T47D (cell line): ENCODE measurements around the gene ORC5.

Source experiments
- DNase-seq, 2 experiments: peaks; one replicate each; pipeline versions ENCODE4 v3.0.0 to v3.0.0-alpha.2; 2011 to 2012; ENCODE audit warnings: low read depth in 1 of 2, low spot score in 1 of 2
- JUND ChIP-seq: IDR thresholded peaks from 2 replicates; pipeline ENCODE4 v1.6.1; 2012; ENCODE audit warnings: low read depth
- in situ Hi-C: cut with HindIII; loops from 2 replicates; pipeline ENCODE4 v1.10.0; 2016; ENCODE audit warnings: low sequenced_read_pairs, low pct_unique_long_range_greater_than_20kb

Gene ORC5

DNA sequence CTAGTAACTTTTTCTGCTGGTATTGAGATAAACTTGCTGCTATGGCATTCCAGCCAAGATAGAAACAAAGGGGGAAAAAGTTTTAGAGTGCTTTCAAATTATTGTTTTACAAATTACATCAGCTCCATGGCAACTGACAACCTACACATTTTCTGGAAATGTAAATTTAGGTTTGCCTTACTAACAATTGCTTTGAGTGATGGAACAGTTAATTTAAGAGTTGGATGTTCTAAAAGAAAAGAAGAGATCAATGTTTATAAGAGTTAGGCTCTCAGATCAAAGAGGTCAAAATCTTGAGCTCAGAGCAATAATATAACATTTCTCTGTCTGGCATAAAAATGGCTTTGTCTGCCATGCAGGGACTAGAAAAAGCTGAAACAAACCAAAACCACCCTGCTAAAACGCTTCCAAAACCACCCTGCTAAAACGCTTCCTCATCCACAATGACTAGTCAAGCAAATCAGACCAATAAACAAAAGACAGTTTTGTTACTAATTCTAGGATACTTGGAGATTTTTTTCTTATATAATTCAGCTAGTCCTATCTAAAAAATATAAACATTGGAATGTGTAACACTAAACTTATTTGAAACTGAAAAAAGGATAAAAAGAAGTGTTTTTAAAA lies 32.3 kb downstream of the ORC5 start:
- no peak for TF ChIP-seq JUND
- no peak for DNase-seq
- in situ Hi-C loops = no loop called here

- in situ Hi-C loops = no loop called here
- no peak for TF ChIP-seq JUND
- no peak for DNase-seq
These were observed 33.0 kb downstream of the ORC5 start for GRCh38 chr7:104174798-104175197.

DNA sequence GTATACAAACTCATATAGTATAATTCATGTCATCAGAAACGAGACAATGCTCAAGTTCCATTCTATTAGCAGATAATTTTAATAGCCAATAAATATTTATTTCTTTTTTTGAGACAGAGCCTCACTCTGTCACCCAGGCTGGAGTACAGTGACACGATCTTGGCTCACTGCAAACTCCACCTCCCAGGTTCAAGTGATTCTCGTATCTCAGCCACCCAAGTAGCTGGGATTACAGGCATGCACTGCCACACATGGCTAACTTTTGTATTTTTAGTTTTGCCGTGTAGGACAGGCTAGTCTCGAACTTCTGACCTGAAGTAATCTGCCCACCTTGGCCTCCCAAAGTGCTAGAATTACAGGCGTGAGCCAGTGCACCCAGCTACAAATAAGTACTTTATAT lies 45.7 kb downstream of the ORC5 start:
- no peak for TF ChIP-seq JUND
- DNase-seq = no peak
- in situ Hi-C loops = no loop called here

DNA sequence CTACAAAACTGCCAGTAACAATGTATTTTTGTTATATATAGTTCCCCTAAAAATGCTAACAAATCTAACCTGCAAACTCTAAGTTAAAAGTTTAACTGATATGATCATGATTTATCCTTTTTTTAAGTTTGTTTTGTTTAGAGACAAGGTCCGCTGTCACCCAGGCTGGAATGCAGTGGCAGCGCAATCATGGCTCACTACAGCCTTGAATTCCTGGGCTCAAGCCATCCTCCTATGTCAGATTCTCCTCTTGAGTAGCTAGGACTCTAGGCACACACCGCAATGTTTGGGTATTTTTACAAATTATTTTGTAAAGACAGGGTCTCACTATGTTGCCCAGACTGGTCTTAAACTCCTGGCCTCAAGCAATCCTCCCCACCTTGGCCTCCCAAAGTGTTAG lies 46.6 kb downstream of the ORC5 start:
- in situ Hi-C loops = no loop called here
- DNase-seq = no peak
- TF ChIP-seq JUND = no peak

GRCh38 chr7:104160375-104160774 lies 47.4 kb downstream of the ORC5 start:
- DNase-seq = no peak
- no peak for TF ChIP-seq JUND
- in situ Hi-C loops = no loop called here

DNA sequence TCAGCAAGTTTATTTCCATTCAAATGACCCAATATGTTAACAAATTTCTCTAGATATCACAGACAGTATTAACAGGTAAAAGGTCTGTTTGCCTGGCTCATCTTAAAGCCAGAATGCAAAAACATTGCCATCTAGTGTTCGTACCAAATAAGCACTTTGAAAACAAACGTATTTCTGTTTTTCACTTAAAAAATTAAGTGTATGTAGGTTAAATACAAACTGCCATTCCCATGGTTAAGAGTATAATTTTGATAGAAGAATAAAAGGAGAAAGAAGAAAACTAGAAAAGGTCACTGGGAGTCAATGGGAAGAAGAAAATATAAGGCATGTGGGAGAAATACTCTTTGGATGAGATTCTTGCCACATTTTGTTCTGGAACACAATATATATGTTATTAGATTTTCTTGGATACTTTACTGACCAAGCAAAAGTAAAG lies 51.0 kb downstream of the ORC5 start:
- TF ChIP-seq JUND = no peak
- in situ Hi-C loops = no loop called here
- DNase-seq = peak in 1 of 2 experiments; percentile 14

GRCh38 chr7:104153287-104153686 lies 54.5 kb downstream of the ORC5 start:
- DNase-seq = no peak
- no peak for TF ChIP-seq JUND
- in situ Hi-C loops = no loop called here

DNA sequence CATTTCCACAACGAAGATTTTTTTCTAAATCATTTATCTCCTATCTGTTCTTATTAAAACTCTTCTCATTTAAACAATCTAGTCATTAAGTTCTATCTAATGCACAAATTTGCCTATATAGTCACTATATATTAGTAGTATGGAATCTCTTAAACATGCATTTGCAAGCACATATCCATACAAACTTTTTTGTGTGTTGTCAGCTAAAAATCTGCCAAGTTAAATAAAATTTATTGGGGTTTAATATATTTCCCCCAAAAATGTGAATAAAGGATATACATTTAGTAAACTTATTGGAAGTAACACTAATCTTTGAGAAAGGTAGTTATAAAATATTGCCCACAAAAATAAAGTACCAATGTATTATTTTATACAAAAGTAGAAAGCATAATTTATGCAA lies 55.3 kb downstream of the ORC5 start:
- no peak for DNase-seq
- in situ Hi-C loops = no loop called here
- TF ChIP-seq JUND = no peak

- no peak for DNase-seq
- in situ Hi-C loops = no loop called here
- TF ChIP-seq JUND = no peak
These were observed 57.3 kb downstream of the ORC5 start for GRCh38 chr7:104150470-104150869.

- in situ Hi-C loops = no loop called here
These were observed 58.0 kb downstream of the ORC5 start for GRCh38 chr7:104149822-104150221.

DNA sequence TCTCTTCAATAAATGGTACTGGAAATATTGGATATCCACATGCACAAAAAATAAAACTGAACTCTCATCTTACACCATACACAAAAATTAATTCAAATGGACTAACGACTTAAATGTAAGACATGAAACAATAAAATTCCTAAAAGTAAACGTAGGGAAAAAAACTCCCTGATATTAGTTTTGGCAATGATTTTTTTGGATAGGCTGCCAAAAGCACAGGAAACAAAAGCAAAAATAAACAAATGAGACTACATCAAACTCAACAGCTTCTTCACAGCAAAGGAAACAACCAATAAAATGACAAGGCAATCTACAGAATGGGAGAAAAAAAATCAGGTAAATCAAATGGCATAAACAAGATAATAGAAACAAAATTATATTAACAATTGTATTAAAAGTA lies 65.7 kb downstream of the ORC5 start:
- in situ Hi-C loops = no loop called here
- no peak for TF ChIP-seq JUND
- no peak for DNase-seq

More at GRCh38 chr7:104149822-104150221, 58.0 kb downstream of the ORC5 start:
- DNase-seq = no peak
- TF ChIP-seq JUND = no peak

GRCh38 chr7:104137971-104138370 lies 69.8 kb downstream of the ORC5 start:
- no peak for TF ChIP-seq JUND
- in situ Hi-C loops = no loop called here
- DNase-seq = no peak

GRCh38 chr7:104137511-104137910 lies 70.3 kb downstream of the ORC5 start:
- no peak for DNase-seq
- in situ Hi-C loops = no loop called here
- no peak for TF ChIP-seq JUND

GRCh38 chr7:104136981-104137380 lies 70.8 kb downstream of the ORC5 start:
- DNase-seq = no peak
- in situ Hi-C loops = no loop called here

More at GRCh38 chr7:104136981-104137380, 70.8 kb downstream of the ORC5 start:
- no peak for TF ChIP-seq JUND
